ENCODE measurements around the gene ZFP36L1.

DNA sequence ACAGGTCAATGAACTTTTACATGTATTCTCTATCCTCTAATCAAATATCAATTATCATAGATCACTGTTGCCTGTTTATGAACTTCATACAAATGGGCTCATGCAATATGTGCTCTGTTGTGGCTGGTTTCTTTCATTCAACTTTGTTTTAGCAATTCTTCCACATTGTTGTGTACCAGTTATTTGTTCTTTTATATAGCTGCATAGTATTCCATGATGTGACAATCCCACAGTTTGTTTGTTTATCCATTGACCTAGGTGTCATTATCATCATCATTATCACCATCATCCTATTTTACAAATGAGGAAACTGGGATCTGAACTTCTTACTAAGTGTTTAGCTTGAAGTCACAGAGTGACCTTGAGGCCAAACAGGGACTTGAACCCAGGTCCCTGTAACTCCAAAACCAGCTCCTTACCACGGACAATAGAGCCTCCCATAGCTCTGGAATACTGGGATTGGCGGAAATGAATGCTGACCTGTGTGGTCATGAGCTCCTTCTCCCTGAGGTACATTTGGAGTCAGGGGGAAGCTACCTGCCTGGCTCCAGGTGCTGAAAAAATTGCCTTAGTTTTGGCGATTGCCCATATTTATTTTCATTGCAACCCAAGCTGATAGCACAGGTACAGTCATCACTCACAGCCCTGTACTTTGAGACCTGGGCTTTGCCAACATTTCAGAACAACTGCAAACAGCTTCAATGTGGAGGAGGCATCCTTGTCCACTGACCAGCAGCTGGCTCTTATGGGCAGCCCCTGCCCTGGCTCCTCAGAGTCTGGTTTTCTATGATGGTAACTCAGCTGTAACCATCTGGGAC, 9.2 kb downstream of the ZFP36L1 start:
- TF ChIP-seq CEBPB (IDR thresholded peaks at IDR 0.05) (no peak), TAF1 (IDR thresholded peaks at IDR 0.05; ENCODE audit: low read depth) (no peak), TCF12 (IDR thresholded peaks at IDR 0.05; ENCODE audit: low read depth) (no peak)

All from Ishikawa (cell line).